Measurements from ENCODE around the gene DPM2.
A peak's percentile ranks its signal among the peaks of the same experiment; 100 is the strongest.

The DPM2 gene

DNA sequence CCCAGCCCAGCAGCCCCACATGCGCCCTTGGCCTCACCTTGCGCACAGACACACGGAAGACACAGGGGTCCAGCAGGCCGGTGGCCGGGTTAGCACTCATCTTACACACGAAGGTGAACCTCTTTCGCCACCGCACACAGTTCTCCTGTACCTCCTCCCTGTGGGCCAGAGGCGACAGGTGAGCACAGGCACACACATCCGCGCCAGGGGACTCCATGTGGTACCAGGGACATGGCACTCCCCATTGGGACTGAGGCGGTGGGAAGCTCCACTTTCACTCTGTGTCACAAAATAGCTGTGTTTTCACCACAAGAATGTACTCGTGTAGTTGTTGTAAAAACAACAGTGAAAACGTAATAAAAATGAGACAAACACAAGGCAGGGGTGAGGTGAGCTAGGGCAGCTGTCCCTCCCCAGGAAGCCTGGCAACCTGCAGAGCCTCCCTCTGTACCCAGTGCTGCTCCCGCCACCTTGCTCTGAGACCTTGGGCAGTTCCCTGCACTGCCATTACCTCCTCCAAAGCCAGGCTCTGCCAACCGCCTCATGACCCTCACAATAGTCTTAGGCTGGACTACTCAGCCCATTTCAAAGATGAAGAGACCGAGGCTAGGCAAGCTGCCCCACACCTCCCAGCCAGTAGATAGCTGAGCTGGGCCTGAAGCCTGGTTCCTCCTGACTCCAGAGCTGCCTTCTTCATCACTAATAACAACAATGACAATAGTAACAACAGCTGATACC, 16.3 kb upstream of the DPM2 start:
- DNase-seq = no peak

GRCh38 chr9:127953154-127953553, 15.5 kb upstream of the DPM2 start:
- DNase-seq = no peak

- no peak for DNase-seq
Observed at GRCh38 chr9:127950513-127951289, 13.0 kb upstream of the DPM2 start.

- DNase-seq = no peak
Observed at GRCh38 chr9:127949827-127950512, 12.3 kb upstream of the DPM2 start.

- no peak for DNase-seq
Observed at GRCh38 chr9:127947841-127948710, 10.4 kb upstream of the DPM2 start.

DNA sequence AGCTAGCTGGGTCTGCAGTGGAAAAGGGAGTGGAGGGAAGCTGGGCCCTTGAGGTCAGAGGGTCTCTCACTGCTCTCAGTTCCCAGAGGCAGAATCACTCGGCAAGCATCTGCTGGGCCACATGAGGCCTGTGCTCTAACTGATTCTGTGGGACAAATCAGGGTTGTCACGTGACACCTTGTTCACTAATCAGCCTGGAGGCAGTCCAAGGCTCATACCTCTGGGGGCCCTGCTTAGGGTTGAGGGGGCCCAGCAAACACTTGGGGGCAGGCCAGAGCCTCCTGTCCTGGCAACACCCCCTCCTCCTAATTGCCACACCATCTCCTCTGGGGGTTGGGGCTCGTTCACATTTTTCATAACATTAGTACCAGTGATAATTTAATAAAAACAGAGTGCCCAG, 9.1 kb upstream of the DPM2 start:
- DNase-seq = no peak

- DNase-seq = no peak
Observed at GRCh38 chr9:127945942-127946341, 8.3 kb upstream of the DPM2 start.

GRCh38 chr9:127945338-127945737, 7.7 kb upstream of the DPM2 start:
- DNase-seq = no peak

- DNase-seq = no peak
Observed at GRCh38 chr9:127944586-127945218, 7.0 kb upstream of the DPM2 start.

DNA sequence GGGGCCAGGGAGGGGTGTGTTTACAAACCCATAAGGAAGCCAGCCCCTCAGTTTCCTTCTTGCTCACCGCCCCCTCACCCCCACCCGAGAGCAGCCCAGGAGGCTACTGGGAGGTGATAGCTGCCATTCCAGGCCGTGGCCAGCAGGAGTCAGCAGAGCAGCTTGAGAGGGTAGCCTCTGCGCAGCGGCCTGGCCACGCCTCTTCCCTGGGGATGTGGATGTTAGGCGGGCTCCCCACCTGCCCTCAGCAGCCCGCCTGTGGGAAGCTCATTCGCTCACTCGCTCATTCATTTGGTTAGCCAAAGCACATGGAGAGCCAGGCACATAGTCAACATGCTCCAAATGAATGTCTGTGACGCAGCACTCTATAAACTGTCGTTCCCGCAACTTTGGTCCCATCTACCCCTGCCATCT, 6.1 kb upstream of the DPM2 start:
- DNase-seq = peak; percentile 38

GRCh38 chr9:127943011-127943662, 5.5 kb upstream of the DPM2 start:
- DNase-seq = no peak

GRCh38 chr9:127942216-127943010, 4.8 kb upstream of the DPM2 start:
- DNase-seq = peak; percentile 18

- DNase-seq = no peak
Observed at GRCh38 chr9:127941961-127942215, 4.2 kb upstream of the DPM2 start.

GRCh38 chr9:127941062-127941960, 3.7 kb upstream of the DPM2 start:
- DNase-seq = no peak

GRCh38 chr9:127940593-127940992, 2.9 kb upstream of the DPM2 start:
- DNase-seq = no peak

DNA sequence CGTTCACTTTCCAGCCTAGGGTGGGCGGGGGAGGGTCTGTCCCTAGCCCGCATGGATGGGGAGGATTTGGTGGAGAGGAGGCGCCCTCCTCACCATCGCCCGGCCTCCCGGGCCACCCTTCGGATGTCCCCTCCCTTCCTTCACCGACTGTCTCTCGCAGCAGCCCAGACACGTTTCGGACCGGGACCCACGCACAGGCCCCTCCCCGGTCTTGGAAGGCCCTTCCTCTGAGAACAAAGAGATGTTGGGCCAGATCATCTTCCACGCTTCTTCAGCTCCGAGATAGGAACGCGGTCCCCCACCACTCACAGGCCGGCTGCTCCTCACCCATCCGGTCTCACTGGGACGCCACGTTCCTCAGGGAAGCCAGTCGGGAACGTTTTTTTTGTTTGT, 640 bp upstream of the DPM2 start:
- DNase-seq = no peak

DNA sequence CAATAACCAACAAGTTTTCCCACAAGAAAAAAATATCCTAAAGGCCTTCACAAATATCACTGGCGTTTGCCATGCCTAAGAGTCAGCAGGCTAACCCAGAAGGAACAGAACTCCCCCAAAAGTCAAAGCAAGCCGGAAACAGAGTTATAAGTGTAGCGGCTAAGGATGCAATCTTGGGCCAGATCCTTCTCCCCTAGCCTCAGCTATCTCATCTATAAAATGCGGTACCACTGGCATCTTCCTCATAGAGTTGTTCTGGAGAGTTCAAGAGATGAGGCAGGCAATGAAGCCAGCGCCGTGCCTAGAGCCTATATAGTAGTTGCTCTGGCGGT, 632 bp downstream of the DPM2 start:
- no peak for DNase-seq

- no peak for DNase-seq
Observed at GRCh38 chr9:127936347-127936852, 1.3 kb downstream of the DPM2 start.

GRCh38 chr9:127935765-127936221, 1.9 kb downstream of the DPM2 start:
- DNase-seq = no peak

- no peak for DNase-seq
Observed at GRCh38 chr9:127934986-127935385, 2.7 kb downstream of the DPM2 start.

Data from KG1 (cell line).